Coronary artery (tissue), 2 donors: ENCODE results near the gene PLA2G2F.
A peak's percentile ranks its signal among the peaks of the same experiment; 100 is the strongest.

Experiments used
- DNase-seq: peaks from one replicate; pipeline ENCODE4 v3.0.0-alpha.2; 2017; ENCODE audit warnings: low spot score
- H3K27ac ChIP-seq, 2 donors: fragments of 200-600 bp; sonication (generic); one replicate each; pipeline ENCODE4 v1.5.1; 2016 to 2019
- H3K4me3 ChIP-seq: fragments of 200-600 bp; sonication (generic); 2 replicates; pipeline ENCODE4 v1.5.1; 2016; ENCODE audit warnings: mild to moderate bottlenecking, moderate library complexity
- CTCF ChIP-seq: fragments of 200-600 bp; sonication (generic); IDR thresholded peaks from one replicate; pipeline ENCODE4 v1.5.1; 2019; ENCODE audit warnings: antibody characterized with exemption

PLA2G2F gene

GRCh38 chr1:20184997-20185833, 46.1 kb downstream of the PLA2G2F start:
- no peak for TF ChIP-seq CTCF
- Histone ChIP-seq H3K27ac (no peak overlapping the region), H3K4me3 (peak overlapping the region; percentile 63)
- no peak for DNase-seq

DNA sequence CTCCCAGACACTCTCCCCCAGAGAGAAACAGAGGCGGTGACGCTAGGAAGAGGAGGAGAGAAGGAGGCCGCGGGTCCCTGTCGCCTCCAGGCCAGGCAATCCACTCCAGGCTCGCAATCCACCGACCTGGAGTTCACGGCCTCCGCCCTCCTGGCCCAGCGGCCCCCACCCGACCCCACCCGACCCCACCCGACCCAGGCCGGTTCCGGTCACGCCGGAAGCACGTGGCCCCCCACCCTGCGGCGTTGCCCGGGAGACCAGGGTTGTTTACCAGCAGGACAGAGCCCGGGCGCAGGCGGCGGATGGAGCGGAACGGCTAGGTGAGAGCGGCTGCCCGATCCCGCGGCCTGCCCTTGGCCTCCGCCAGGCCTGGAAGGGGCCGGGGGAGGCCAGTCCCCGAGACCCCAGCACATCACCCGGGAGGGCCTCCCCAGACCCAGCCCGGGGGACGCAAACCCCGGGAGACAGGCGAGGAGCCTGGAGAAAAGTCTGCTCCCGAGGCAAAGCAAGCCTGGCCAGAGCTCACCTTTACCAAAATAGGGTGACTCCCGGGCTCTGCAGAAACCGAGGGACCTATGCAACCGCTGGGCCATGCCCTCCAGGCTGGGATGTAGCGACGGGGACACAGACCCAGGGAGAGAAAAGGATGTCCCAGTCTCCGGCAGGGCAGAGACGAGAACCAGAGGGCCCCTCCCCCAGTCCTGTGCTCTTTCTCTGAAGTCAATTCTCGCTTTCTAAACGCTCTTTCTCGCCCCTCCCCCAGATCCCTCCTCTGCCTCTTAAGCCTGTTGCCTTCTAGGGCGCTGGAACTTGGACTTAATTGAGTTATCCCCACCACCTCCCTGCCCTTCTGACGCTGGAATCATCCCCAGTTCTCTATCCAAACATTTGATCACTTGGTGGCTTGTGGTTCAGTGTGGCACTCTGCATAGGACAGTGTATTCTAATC, 47.0 kb downstream of the PLA2G2F start, which contains the start of the genes PLA2G2C and UBXN10:
TSS of gene PLA2G2C (minus strand) at position 685 of the 949 bp plus-strand sequence. CDS start 9,155 bp downstream, outside the sequence.
TSS of gene UBXN10 (plus strand) at position 263 of the 949 bp plus-strand sequence. CDS start 4,466 bp downstream, outside the sequence.
- Histone ChIP-seq H3K4me3 (peak within 1 kb of the TSS; percentile 63), H3K27ac (no peak within 1 kb of the TSS)
- DNase-seq: no peak
- TF ChIP-seq CTCF: no peak

GRCh38 chr1:20187103-20187812, 48.1 kb downstream of the PLA2G2F start:
- TF ChIP-seq CTCF: no peak
- no peak overlapping the region for H3K4me3 ChIP-seq
- DNase-seq: no peak
- H3K27ac ChIP-seq: no peak overlapping the region

DNA sequence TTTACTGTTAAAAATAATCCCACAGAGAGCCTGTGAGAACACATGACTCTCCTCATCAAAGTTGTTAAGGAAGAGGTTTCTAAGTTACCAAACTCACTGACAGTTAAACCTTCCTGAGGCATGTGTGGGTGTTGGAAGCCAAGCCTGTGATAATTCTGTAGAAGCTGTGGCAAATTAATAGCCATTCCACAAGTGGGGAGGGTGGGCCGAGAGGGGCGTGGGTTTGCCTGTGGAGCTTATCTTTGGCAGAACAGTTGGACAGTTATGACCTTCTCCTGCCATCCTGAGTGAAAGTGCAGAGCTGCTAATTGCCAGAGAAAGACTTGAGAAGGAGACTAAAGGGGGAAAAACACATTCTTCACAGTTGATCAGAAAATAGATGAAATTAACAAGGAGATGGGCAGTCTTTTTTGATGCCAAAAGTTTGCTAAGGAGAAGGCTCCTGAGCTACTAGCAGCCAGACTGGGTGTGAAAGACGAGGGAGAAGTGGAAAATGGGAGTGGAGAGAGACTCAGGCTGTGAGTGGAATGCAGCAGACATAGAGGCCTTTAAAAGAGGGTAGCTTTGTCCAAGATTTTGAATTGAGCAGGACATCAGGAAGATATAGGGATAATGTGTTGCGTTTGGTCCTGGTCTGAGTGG, 48.8 kb downstream of the PLA2G2F start:
- no peak overlapping the region for H3K4me3 ChIP-seq
- H3K27ac ChIP-seq: no peak overlapping the region
- no peak for DNase-seq
- TF ChIP-seq CTCF: no peak

DNA sequence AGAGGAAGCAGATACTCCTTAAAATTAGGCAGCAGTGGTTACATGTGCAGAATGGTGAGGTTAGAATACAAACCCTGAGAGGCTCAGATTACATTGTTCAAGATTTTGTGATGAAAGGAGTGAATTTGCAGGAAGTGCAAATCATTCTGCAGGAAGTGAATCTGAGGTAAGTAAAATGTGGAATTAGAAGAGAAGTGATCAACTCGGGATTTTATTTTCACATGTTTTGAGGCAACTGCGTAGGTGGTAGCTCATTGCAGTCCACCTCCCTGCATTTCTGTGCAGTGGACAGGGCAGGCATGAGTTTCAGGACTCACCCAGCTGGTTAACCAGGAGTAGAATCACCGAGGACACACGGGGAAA, 49.3 kb downstream of the PLA2G2F start:
- no peak overlapping the region for H3K27ac ChIP-seq
- TF ChIP-seq CTCF: no peak
- H3K4me3 ChIP-seq: no peak overlapping the region
- no peak for DNase-seq

DNA sequence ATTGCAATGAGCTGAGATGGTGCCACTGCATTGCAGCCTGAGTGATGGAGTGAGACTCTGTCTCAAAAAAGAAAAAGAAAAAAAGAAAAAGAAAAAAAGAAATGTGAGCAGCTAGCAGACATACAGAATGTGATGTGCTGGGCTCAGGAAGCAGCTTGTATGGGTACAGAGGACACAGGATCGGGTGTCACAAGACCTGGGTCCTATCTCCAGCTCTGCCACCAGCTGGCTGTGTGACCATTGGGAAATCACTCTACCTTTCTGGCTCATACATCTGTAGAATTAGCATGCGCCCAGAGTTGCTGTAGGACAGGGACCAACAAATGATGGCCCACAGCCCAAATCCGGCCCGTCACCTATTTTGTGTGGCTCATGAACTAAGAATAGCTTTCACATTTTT, 50.5 kb downstream of the PLA2G2F start:
- DNase-seq: no peak
- no peak overlapping the region for H3K27ac ChIP-seq
- TF ChIP-seq CTCF: no peak
- no peak overlapping the region for H3K4me3 ChIP-seq
